Left cardiac atrium (tissue), 4 donors: ENCODE measurements around the gene DLGAP1. TPM values are rescaled to one million over a fixed set of nuclear protein-coding genes. Genes with fewer than 3 reads are reported as not detected.
A peak's percentile ranks its signal among the peaks of the same experiment; 100 is the strongest.
"Not testable (repeated sequence)": the region's sequence is repeated elsewhere in the genome, so short reads cannot be mapped to it uniquely, and the experiment has no call there.

Experiments used
- ATAC-seq, 2 donors: fragments of 200-7000 bp; cut with Tn5 transposase; one replicate each; pipeline ENCODE4 v1.9.1; 2020; ENCODE audit warnings: mild to moderate bottlenecking in 2 of 2, moderate library complexity in 2 of 2
- DNase-seq: peaks from one replicate; pipeline ENCODE4 v3.0.0-alpha.2; 2020
- intact Hi-C, 2 donors: fragments of 100-400 bp; cut with DNase I; formaldehyde crosslinking; loops; one replicate each; pipeline versions ENCODE4 v1.14.1 to v1.15.1; 2022 to 2023
- total RNA-seq, 2 donors: library from RNA; stranded (reverse); fragmentation: NEBNext Ultra II Directional; extraction: Animal tissue kit (Norgen Biotek cat#: 25700); gene quantifications; one replicate each; pipeline ENCODE4 v1.2.1, GENCODE V29; 2021
- donor health status: DM: no; HTN: yes; CAD: no.
- donor health status: DM: no; HTN: yes; CAD: no; lungs with severe emphysema.
- donor health status: DM: yes; HTN: yes; CAD: no.
- donor health status: Dilated cardiomyopathy.

The DLGAP1 gene
- total RNA-seq, 2 donors from 2014 or later: 0.29 to 0.47 TPM

DNA sequence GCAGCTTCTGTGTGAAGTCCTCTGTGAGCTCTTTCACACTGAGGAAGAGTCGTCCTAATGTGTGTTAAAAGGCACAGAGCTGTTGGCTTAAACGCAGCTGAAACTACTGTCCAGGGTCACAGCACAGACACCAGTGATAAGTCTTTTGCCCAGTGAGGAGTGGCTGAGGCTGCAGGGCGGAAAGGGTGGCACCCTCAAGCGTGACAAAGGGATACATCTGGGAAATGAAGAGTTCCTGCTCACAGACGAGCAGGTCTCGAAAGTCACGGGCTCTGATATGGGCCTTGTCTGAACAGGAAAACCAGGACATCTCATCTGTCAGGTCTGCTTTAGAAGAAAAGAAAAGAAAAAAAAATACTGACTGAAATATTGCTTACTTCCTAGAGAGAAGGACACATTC is 968.6 kb downstream of the DLGAP1 start:
- ATAC-seq: no peak
- no peak for DNase-seq
- intact Hi-C loops: no loop called here

- intact Hi-C loops: no loop called here
- ATAC-seq: no peak
- DNase-seq: no peak
Observed at GRCh38 chr18:3485153-3486149, 969.7 kb downstream of the DLGAP1 start.

GRCh38 chr18:3482258-3482657 is 972.8 kb downstream of the DLGAP1 start:
- no peak for ATAC-seq
- intact Hi-C loops: no loop called here
- DNase-seq: no peak

- ATAC-seq: peak; percentile 55 to 56
- intact Hi-C loops: no loop called here
- DNase-seq: no peak
Observed at GRCh38 chr18:3481696-3482210, 973.4 kb downstream of the DLGAP1 start.

- ATAC-seq (no peak), DNase-seq (no peak)
- intact Hi-C loops: no loop called here
Observed at GRCh38 chr18:3480827-3481573, 974.1 kb downstream of the DLGAP1 start.

DNA sequence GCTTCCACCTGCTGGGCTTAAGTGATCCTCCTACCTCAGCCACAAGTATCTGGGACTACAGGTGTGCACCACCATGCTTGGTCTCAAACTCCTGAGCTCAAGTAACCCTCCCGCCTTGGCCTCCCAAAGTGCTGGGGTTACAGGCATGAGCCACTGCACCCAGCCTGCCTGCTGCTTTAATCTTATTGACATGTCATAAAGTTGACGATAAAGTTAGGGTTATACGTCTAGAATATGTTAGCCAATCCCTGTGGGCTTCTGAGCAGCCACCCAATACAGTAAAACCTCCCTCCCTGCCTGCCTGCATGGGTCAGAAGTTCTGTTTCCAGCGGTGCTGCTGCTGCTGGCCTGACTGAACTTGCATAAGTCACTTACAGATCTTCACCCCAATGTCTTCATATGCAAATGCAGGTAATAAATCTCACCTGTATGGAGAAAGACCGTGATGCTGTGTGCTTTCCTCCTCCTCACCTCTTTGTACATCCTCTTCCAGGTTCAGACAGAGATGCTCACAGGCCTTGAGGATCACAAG is 975.1 kb downstream of the DLGAP1 start:
- intact Hi-C loops: no loop called here
- DNase-seq (no peak), ATAC-seq (no peak)

- no peak for DNase-seq
- intact Hi-C loops: no loop called here
- ATAC-seq: peak; percentile 38 to 63
Observed at GRCh38 chr18:3478262-3478978, 976.7 kb downstream of the DLGAP1 start.

- ATAC-seq: no peak
- intact Hi-C loops: no loop called here
- DNase-seq: no peak
Observed at GRCh38 chr18:3472681-3473544, 982.2 kb downstream of the DLGAP1 start.

GRCh38 chr18:3472121-3472520 is 983.0 kb downstream of the DLGAP1 start:
- intact Hi-C loops, ATAC-seq: not testable (repeated sequence)

GRCh38 chr18:3471141-3471648 is 983.9 kb downstream of the DLGAP1 start:
- ATAC-seq (no peak), DNase-seq (no peak)
- intact Hi-C loops: no loop called here

More at GRCh38 chr18:3472121-3472520, 983.0 kb downstream of the DLGAP1 start:
- not testable (repeated sequence) for DNase-seq

DNA sequence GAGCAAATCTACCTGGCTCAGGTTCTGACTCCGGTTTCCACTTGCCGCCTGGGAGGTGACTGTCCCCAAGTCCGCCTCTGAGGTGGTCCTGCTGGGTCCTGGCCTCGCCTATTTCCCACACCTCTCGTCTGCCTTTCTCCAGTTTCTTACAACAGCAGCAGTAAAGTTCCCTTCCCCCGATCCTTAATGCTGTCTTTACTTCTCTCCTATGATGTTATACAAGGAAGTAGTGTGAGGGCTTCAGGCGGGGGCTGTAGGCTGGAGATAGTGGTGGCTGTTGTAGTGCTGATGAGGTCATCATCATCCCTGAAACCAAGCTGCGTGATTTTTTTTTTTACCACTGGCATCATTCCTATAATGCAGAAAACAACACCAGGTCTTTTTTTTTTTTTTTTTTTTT is 986.3 kb downstream of the DLGAP1 start:
- intact Hi-C loops: no loop called here
- DNase-seq: no peak
- ATAC-seq: peak in 1 of 2 donors; percentile 33

GRCh38 chr18:3468066-3468705 is 986.9 kb downstream of the DLGAP1 start:
- intact Hi-C loops: no loop called here
- DNase-seq: no peak
- ATAC-seq: no peak

DNA sequence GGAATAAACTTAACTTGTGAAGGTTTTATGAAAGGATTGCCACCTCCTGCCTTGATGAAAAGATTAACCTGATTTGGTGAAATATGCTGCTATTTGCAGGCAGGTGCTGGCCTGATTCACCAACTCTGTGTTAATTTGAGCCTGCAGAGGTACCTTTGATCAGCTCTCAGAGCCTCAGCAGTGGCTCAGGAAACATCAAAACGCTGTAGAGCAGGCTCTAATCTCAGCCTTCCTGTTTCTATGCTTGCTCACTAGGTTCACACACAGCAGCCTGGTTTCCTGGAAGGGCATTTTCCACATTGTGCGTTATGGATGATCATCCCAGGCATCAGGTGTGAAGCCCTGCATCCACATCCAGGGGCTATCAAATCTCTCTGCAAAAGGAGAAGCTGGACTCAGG is 988.2 kb downstream of the DLGAP1 start:
- ATAC-seq: peak in 1 of 2 donors; percentile 22
- intact Hi-C loops: no loop called here

GRCh38 chr18:3466045-3466444 is 989.1 kb downstream of the DLGAP1 start:
- intact Hi-C loops: no loop called here
- DNase-seq (no peak), ATAC-seq (peak; percentile 44 to 69)

More for the DNA sequence above, 988.2 kb downstream of the DLGAP1 start:
- DNase-seq: no peak

GRCh38 chr18:3463051-3463450 is 992.1 kb downstream of the DLGAP1 start:
- DNase-seq (no peak), ATAC-seq (no peak)
- intact Hi-C loops: no loop called here

- intact Hi-C loops: no loop called here
- no peak for DNase-seq
- ATAC-seq: no peak
Observed at GRCh38 chr18:3461704-3462103, 993.4 kb downstream of the DLGAP1 start.

GRCh38 chr18:3460823-3461398 is 994.2 kb downstream of the DLGAP1 start:
- ATAC-seq: no peak
- intact Hi-C loops: no loop called here
- no peak for DNase-seq
